ENCODE data around the gene MAP3K12.

DNA sequence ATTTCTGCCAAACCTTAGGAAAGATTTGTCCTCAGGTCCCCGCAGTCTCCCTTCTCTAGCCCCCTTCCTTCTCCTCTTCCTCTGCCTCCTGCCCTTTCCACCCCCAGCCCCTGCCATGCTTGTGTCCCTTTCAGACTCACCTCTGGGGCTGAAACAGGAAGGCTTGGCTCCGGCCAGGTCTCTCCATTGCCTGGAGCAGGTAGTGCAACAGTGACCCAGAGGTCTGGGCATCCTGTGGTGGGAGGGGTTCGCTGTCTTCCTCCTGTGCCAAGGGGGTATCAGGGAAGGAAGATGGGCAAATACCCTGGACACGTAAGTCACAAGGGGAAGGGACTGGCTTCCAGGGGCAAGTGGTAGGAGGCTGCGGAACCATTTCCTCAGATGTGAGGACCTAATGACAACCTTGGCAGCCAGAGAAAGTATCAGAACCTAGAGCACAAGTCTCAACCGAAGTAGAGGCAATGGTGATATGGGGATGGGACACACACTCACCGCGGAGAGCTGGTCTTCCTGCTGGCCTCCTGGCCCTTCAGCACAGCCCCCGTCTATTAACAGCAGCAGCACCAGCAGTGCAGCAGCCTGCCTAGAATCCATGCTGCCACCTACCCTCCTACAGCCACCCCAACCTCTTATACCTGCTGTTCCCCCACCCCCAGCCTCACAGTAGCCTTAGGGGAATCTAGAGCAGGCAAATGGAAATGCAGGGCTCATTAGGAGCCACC lies 7.8 kb upstream of the MAP3K12 start, which contains the start of gene NPFF:
- TF ChIP-seq, protein P1, sequence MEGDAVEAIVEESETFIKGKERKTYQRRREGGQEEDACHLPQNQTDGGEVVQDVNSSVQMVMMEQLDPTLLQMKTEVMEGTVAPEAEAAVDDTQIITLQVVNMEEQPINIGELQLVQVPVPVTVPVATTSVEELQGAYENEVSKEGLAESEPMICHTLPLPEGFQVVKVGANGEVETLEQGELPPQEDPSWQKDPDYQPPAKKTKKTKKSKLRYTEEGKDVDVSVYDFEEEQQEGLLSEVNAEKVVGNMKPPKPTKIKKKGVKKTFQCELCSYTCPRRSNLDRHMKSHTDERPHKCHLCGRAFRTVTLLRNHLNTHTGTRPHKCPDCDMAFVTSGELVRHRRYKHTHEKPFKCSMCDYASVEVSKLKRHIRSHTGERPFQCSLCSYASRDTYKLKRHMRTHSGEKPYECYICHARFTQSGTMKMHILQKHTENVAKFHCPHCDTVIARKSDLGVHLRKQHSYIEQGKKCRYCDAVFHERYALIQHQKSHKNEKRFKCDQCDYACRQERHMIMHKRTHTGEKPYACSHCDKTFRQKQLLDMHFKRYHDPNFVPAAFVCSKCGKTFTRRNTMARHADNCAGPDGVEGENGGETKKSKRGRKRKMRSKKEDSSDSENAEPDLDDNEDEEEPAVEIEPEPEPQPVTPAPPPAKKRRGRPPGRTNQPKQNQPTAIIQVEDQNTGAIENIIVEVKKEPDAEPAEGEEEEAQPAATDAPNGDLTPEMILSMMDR (conservative IDR thresholded peaks at IDR 0.05; ENCODE audit: low read depth in 2 of 2) = no peak
- TF ChIP-seq POLR2AphosphoS5 (IDR thresholded peaks at IDR 0.05; ENCODE audit: low read depth) (no peak; the same call in 1 of the 2 replicates), CREB1 (CRISPR knock-in tag; IDR thresholded peaks at IDR 0.05; ENCODE audit: low read depth) (no peak), EZH2phosphoT487 (IDR thresholded peaks at IDR 0.05; ENCODE audit: unreplicated experiment) (no peak), EZH2 (IDR thresholded peaks at IDR 0.05; ENCODE audit: low read depth, unreplicated experiment) (no peak), ZNF114 (CRISPR knock-in tag; IDR thresholded peaks at IDR 0.05) (no peak)
- TF ChIP-seq, protein P2, sequence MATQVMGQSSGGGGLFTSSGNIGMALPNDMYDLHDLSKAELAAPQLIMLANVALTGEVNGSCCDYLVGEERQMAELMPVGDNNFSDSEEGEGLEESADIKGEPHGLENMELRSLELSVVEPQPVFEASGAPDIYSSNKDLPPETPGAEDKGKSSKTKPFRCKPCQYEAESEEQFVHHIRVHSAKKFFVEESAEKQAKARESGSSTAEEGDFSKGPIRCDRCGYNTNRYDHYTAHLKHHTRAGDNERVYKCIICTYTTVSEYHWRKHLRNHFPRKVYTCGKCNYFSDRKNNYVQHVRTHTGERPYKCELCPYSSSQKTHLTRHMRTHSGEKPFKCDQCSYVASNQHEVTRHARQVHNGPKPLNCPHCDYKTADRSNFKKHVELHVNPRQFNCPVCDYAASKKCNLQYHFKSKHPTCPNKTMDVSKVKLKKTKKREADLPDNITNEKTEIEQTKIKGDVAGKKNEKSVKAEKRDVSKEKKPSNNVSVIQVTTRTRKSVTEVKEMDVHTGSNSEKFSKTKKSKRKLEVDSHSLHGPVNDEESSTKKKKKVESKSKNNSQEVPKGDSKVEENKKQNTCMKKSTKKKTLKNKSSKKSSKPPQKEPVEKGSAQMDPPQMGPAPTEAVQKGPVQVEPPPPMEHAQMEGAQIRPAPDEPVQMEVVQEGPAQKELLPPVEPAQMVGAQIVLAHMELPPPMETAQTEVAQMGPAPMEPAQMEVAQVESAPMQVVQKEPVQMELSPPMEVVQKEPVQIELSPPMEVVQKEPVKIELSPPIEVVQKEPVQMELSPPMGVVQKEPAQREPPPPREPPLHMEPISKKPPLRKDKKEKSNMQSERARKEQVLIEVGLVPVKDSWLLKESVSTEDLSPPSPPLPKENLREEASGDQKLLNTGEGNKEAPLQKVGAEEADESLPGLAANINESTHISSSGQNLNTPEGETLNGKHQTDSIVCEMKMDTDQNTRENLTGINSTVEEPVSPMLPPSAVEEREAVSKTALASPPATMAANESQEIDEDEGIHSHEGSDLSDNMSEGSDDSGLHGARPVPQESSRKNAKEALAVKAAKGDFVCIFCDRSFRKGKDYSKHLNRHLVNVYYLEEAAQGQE (IDR thresholded peaks at IDR 0.05; ENCODE audit: unreplicated experiment) = no peak

All from GM23338 (cell line).